ENCODE measurements around the gene FCHSD2.
"Not testable (repeated sequence)": the region's sequence is repeated elsewhere in the genome, so short reads cannot be mapped to it uniquely, and the experiment has no call there.

The FCHSD2 gene

GRCh38 chr11:73152086-73152853 lies 10.2 kb upstream of the FCHSD2 start:
- DNase-seq (ENCODE audit: low read depth in 2 of 3, low spot score in 2 of 3) = no peak

- DNase-seq (ENCODE audit: low read depth in 2 of 3, low spot score in 2 of 3) = no peak
Observed at GRCh38 chr11:73151416-73151815, 9.3 kb upstream of the FCHSD2 start.

- no peak for DNase-seq (ENCODE audit: low read depth in 2 of 3, low spot score in 2 of 3)
Observed at GRCh38 chr11:73149105-73149504, 7.0 kb upstream of the FCHSD2 start.

GRCh38 chr11:73147771-73148681 lies 5.9 kb upstream of the FCHSD2 start:
- no peak for DNase-seq (ENCODE audit: low read depth in 2 of 3, low spot score in 2 of 3)

- DNase-seq (ENCODE audit: low read depth in 2 of 3, low spot score in 2 of 3) = no peak
Observed at GRCh38 chr11:73145986-73146575, 4.0 kb upstream of the FCHSD2 start.

- DNase-seq (ENCODE audit: low read depth in 2 of 3, low spot score in 2 of 3) = no peak
Observed at GRCh38 chr11:73143126-73143838, 1.2 kb upstream of the FCHSD2 start.

- DNase-seq (ENCODE audit: low read depth in 2 of 3, low spot score in 2 of 3) = peak in 2 of 3 experiments; percentile 30 to 51
Observed at GRCh38 chr11:73141309-73142127, 600 bp downstream of the FCHSD2 start.

- DNase-seq (ENCODE audit: low read depth in 2 of 3, low spot score in 2 of 3) = no peak
Observed at GRCh38 chr11:73141031-73141308, 1.1 kb downstream of the FCHSD2 start.

- DNase-seq (ENCODE audit: low read depth in 2 of 3, low spot score in 2 of 3) = no peak
Observed at GRCh38 chr11:73140213-73141030, 1.7 kb downstream of the FCHSD2 start.

GRCh38 chr11:73139476-73140198 lies 2.5 kb downstream of the FCHSD2 start:
- no peak for DNase-seq (ENCODE audit: low read depth in 2 of 3, low spot score in 2 of 3)

- no peak for DNase-seq (ENCODE audit: low read depth in 2 of 3, low spot score in 2 of 3)
Observed at GRCh38 chr11:73137944-73138274, 4.2 kb downstream of the FCHSD2 start.

GRCh38 chr11:73137262-73137943 lies 4.7 kb downstream of the FCHSD2 start:
- DNase-seq (ENCODE audit: low read depth in 2 of 3, low spot score in 2 of 3) = no peak

- not testable (repeated sequence) for DNase-seq (ENCODE audit: low read depth in 2 of 3, low spot score in 2 of 3)
Observed at GRCh38 chr11:73136722-73137121, 5.4 kb downstream of the FCHSD2 start.

- no peak for DNase-seq (ENCODE audit: low read depth in 2 of 3, low spot score in 2 of 3)
Observed at GRCh38 chr11:73135346-73136284, 6.5 kb downstream of the FCHSD2 start.

GRCh38 chr11:73132349-73132748 lies 9.8 kb downstream of the FCHSD2 start:
- DNase-seq (ENCODE audit: low read depth in 2 of 3, low spot score in 2 of 3) = not testable (repeated sequence)

GRCh38 chr11:73130181-73130580 lies 11.9 kb downstream of the FCHSD2 start:
- no peak for DNase-seq (ENCODE audit: low read depth in 2 of 3, low spot score in 2 of 3)

GRCh38 chr11:73129198-73129597 lies 12.9 kb downstream of the FCHSD2 start:
- DNase-seq (ENCODE audit: low read depth in 2 of 3, low spot score in 2 of 3) = no peak
